HCT116 (cell line): ENCODE measurements around the gene TAX1BP1. TPM values are rescaled to one million over a fixed set of nuclear protein-coding genes. Genes with fewer than 3 reads are reported as not detected.

Experiments
- ATAC-seq: fragments of 200-7000 bp; cut with Tn5 transposase; 2 replicates; pipeline ENCODE4 v1.9.1; 2020; ENCODE audit warnings: mild to moderate bottlenecking, moderate library complexity
- BruUV-seq: library from RNA; stranded (reverse); fragments of 400-500 nt; replicated peaks from 2 replicates; lab custom pipeline; 2021; lab: Mats Ljungman, UMichigan
- CTCF ChIA-PET: fragments of 300-600 bp; sonication (Branson Sonifier 250); formaldehyde crosslinking; loops from one replicate; lab custom pipeline; 2021; ENCODE audit warnings: antibody characterized with exemption; lab: Charles Lee
- POLR2A ChIA-PET: fragments of 300-600, 350-600 bp; sonication (Branson Sonifier 250); formaldehyde crosslinking; loops from one replicate; lab custom pipeline; 2021; ENCODE audit warnings: antibody characterized with exemption; lab: Charles Lee
- RAD21 ChIA-PET, 2 experiments: fragments of 300-600 bp; sonication (Branson Sonifier 250); formaldehyde crosslinking; loops; one replicate each; lab custom pipeline; 2023; ENCODE audit warnings: low total read pairs in 2 of 2; ENCODE audit not compliant: uncharacterized antibody in 2 of 2, unreplicated experiment in 2 of 2, low non-redundant PET in 1 of 2; lab: Charles Lee
- DNase-seq: peaks from one replicate; pipeline ENCODE4 v3.0.0-alpha.2; 2010; ENCODE audit warnings: low read depth, low spot score
- H2AFZ ChIP-seq: fragments of 200-600 bp; shearing (Covaris generic), sonication (generic); 2 replicates; pipeline ENCODE4 v1.6.1; 2017; ENCODE audit warnings: low read depth, mixed run types, mixed read lengths, antibody characterized with exemption, low read length; ENCODE audit not compliant: poor library complexity, severe bottlenecking
- H3K27ac ChIP-seq: 2 replicates; pipeline ENCODE4 v1.5.1; 2012; ENCODE audit warnings: low read depth, low read length
- H3K27me3 ChIP-seq: fragments of 200-600 bp; sonication (generic); 2 replicates; pipeline ENCODE4 v1.6.1; 2016; ENCODE audit warnings: mixed run types, low read length, mixed read lengths; ENCODE audit not compliant: insufficient read depth
- H3K36me3 ChIP-seq, 2 experiments: fragments of 200-500 bp in 1 of 2; fragments of 200-600 bp in 1 of 2; sonication (Bioruptor generic) in 1 of 2; sonication (generic) in 1 of 2; 2 replicates each; pipeline versions ENCODE4 v1.5.1 to v1.6.1; 2014 to 2016; ENCODE audit warnings: low read length in 2 of 2, inconsistent platforms in 1 of 2, mixed read lengths in 1 of 2, mixed run types in 1 of 2; ENCODE audit not compliant: insufficient read depth in 2 of 2, control insufficient read depth in 1 of 2
- H3K4me1 ChIP-seq, 2 experiments: fragments of 200-600 bp in 1 of 2; sonication (generic) in 1 of 2; 2 replicates each; pipeline versions ENCODE4 v1.5.1 to v1.6.1; 2012 to 2017; ENCODE audit warnings: low read length in 2 of 2, inconsistent platforms in 1 of 2, mild to moderate bottlenecking in 1 of 2, mixed read lengths in 1 of 2, mixed run types in 1 of 2, moderate library complexity in 1 of 2; ENCODE audit not compliant: insufficient read depth in 2 of 2, control insufficient read depth in 1 of 2
- H3K4me2 ChIP-seq: fragments of 200-600 bp; sonication (generic); 2 replicates; pipeline ENCODE4 v1.6.1; 2017; ENCODE audit warnings: mixed run types, low read length, mixed read lengths
- H3K4me3 ChIP-seq, 2 experiments: fragments of 200-600 bp in 1 of 2; sonication (generic) in 1 of 2; replicated peaks in 1 of 2; 2 replicates each; pipeline ENCODE4 v1.5.1; 2011 to 2016; ENCODE audit warnings: low read length in 2 of 2, control low read depth in 1 of 2, low read depth in 1 of 2, mild to moderate bottlenecking in 1 of 2, mixed read lengths in 1 of 2, mixed run types in 1 of 2
- H3K79me2 ChIP-seq: fragments of 200-600 bp; sonication (generic); 2 replicates; pipeline ENCODE4 v1.6.1; 2017; ENCODE audit warnings: mild to moderate bottlenecking, mixed run types, low read length, moderate library complexity, mixed read lengths; ENCODE audit not compliant: insufficient read depth
- H3K9ac ChIP-seq: fragments of 200-600 bp; sonication (generic); 2 replicates; pipeline ENCODE4 v1.6.1; 2016; ENCODE audit warnings: low read length, mixed read lengths
- H3K9me2 ChIP-seq: fragments of 200-600 bp; sonication (generic), shearing (Covaris generic); 2 replicates; pipeline ENCODE4 v1.6.1; 2017; ENCODE audit warnings: mixed run types, mild to moderate bottlenecking, moderate library complexity; ENCODE audit not compliant: insufficient read depth
- H3K9me3 ChIP-seq, 2 experiments: fragments of 200-500 bp in 1 of 2; fragments of 200-600 bp in 1 of 2; sonication (Bioruptor generic) in 1 of 2; sonication (generic) in 1 of 2; 2 replicates each; pipeline ENCODE4 v1.6.1; 2014 to 2017; ENCODE audit warnings: low read length in 2 of 2, mixed read lengths in 2 of 2, inconsistent platforms in 1 of 2, low read depth in 1 of 2, mild to moderate bottlenecking in 1 of 2, mixed run types in 1 of 2, moderate library complexity in 1 of 2; ENCODE audit not compliant: control insufficient read depth in 1 of 2, insufficient read depth in 1 of 2
- H4K20me1 ChIP-seq: fragments of 200-600 bp; sonication (generic), shearing (Covaris generic); 2 replicates; pipeline ENCODE4 v1.6.1; 2017; ENCODE audit warnings: mixed run types, mild to moderate bottlenecking, moderate library complexity; ENCODE audit not compliant: insufficient read depth
- ATF3 ChIP-seq: IDR thresholded peaks from 2 replicates; pipeline ENCODE4 v1.6.1; 2012
- CBX3 ChIP-seq: IDR thresholded peaks from 2 replicates; pipeline ENCODE4 v1.6.1; 2012; ENCODE audit warnings: low read depth
- CEBPB ChIP-seq: IDR thresholded peaks from 2 replicates; pipeline ENCODE4 v1.6.1; 2012; ENCODE audit warnings: low read depth
- EGR1 ChIP-seq: IDR thresholded peaks from 2 replicates; pipeline ENCODE4 v1.6.1; 2012; ENCODE audit warnings: low read depth
- EZH2 ChIP-seq: fragments of 200-600 bp; sonication (generic); IDR thresholded peaks from 2 replicates; pipeline ENCODE4 v1.6.1; 2017; ENCODE audit warnings: antibody characterized with exemption, mixed run types
- EZH2phosphoT487 ChIP-seq: fragments of 200-600 bp; IDR thresholded peaks from 2 replicates; pipeline ENCODE4 v1.6.1; 2018; ENCODE audit warnings: antibody characterized with exemption, borderline replicate concordance
- FOSL1 ChIP-seq: IDR thresholded peaks from 2 replicates; pipeline ENCODE4 v1.6.1; 2012; ENCODE audit warnings: low read depth
- POLR2A ChIP-seq: IDR thresholded peaks from 2 replicates; pipeline ENCODE4 v1.7.0; 2011; ENCODE audit warnings: borderline replicate concordance; ENCODE audit not compliant: insufficient read depth, insufficient read length; ENCODE audit errors: extremely low read depth
- POLR2AphosphoS5 ChIP-seq: IDR thresholded peaks from 2 replicates; pipeline ENCODE4 v1.6.1; 2011; ENCODE audit warnings: mild to moderate bottlenecking, low read depth, low read length, moderate library complexity
- SP1 ChIP-seq: IDR thresholded peaks from 2 replicates; pipeline ENCODE4 v1.6.1; 2012; ENCODE audit warnings: low read depth
- SRF ChIP-seq: IDR thresholded peaks from 2 replicates; pipeline ENCODE4 v1.6.1; 2012; ENCODE audit warnings: low read depth
- TCF7L2 ChIP-seq: IDR thresholded peaks from 2 replicates; pipeline ENCODE4 v1.7.0; 2011; ENCODE audit warnings: borderline replicate concordance, inconsistent platforms; ENCODE audit not compliant: insufficient read depth, insufficient read length; ENCODE audit errors: extremely low read depth
- ZNF274 ChIP-seq: fragments of 200-500 bp; sonication (Bioruptor generic); IDR thresholded peaks from 2 replicates; pipeline ENCODE4 v1.6.1; 2014; ENCODE audit warnings: mild to moderate bottlenecking, low read depth, low read length, inconsistent platforms
- intact Hi-C: fragments of 100-400 bp; cut with micrococcal nuclease; formaldehyde crosslinking; loops from 2 replicates; pipeline ENCODE4 v1.10.0; 2022
- total RNA-seq: library from RNA; stranded (reverse); gene quantifications from one replicate; pipeline ENCODE4 v1.2.1, GENCODE V29; 2021; ENCODE audit not compliant: unreplicated experiment
- TF ChIP-seq, protein P1 (sequence below): IDR thresholded peaks from 2 replicates; pipeline ENCODE4 v1.6.1; 2012
- TF ChIP-seq, protein P2 (sequence below), 3 experiments: fragments of 200-600 bp in 1 of 3; sonication (generic) in 1 of 3; IDR thresholded peaks in 2 of 3; conservative IDR thresholded peaks in 1 of 3; 2 replicates each; pipeline ENCODE4 v1.5.1; 2012 to 2017; ENCODE audit warnings: low read depth in 2 of 3, low read length in 2 of 3, antibody characterized with exemption in 1 of 3, borderline replicate concordance in 1 of 3, control low read depth in 1 of 3, mild to moderate bottlenecking in 1 of 3, mixed read lengths in 1 of 3, mixed run types in 1 of 3, moderate library complexity in 1 of 3; ENCODE audit not compliant: insufficient read depth in 1 of 3
- TF ChIP-seq, protein P3 (sequence below): IDR thresholded peaks from 2 replicates; pipeline ENCODE4 v1.6.1; 2012; ENCODE audit warnings: low read depth

Gene TAX1BP1
- total RNA-seq, 1 experiment from 2014 or later, result 68.1 TPM

DNA sequence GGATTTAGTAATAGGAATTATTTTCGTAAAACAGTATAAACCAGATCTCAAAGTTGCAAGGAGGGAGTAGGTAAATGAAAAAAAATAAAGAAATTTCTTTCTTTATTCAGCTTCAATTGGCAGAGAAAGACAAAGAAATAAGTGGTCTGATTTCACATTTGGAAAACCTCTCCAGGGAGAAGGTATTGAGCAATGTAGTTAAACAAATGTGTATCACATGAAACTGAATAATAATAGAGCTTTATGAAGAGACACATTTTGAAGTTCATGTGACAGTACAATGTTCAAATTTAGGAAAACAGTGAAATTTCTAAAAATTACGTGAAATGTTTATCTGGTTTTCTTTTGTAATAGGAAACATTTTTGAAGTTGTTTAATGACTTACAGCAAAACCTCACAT is 63.0 kb downstream of the TAX1BP1 start:
- RAD21 ChIA-PET, result no interaction called here
- CTCF ChIA-PET, result no interaction called here
- H3K4me3 ChIP-seq, result no peak overlapping the region
- no peak for TF ChIP-seq SP1
- no peak overlapping the region for H3K9ac ChIP-seq
- H3K27me3 ChIP-seq, result no peaks in the 10 kb centered on the region
- H3K9me2 ChIP-seq, result no peaks in the 10 kb centered on the region
- H2AFZ ChIP-seq, result no peak overlapping the region
- POLR2A ChIA-PET, result no interaction called here
- no peak overlapping the region for H3K27ac ChIP-seq
- H3K79me2 ChIP-seq, result no peaks in the 10 kb centered on the region
- ATAC-seq (no peak), DNase-seq (no peak)
- intact Hi-C loops, result no loop called here
- 0 out of 4 replicates have a peak, but pooled peaks cover 0 to 3% of the 10 kb centered on the region in 2 experiments for H3K36me3 ChIP-seq
- BruUV-seq, result no TSS peak
- no peaks in the 10 kb centered on the region for H3K4me1 ChIP-seq
- no peak overlapping the region for H3K4me2 ChIP-seq
- H3K9me3 ChIP-seq, result no peaks in the 10 kb centered on the region
- no peaks in the 10 kb centered on the region; the same call in 1 of the 2 replicates for H4K20me1 ChIP-seq

DNA sequence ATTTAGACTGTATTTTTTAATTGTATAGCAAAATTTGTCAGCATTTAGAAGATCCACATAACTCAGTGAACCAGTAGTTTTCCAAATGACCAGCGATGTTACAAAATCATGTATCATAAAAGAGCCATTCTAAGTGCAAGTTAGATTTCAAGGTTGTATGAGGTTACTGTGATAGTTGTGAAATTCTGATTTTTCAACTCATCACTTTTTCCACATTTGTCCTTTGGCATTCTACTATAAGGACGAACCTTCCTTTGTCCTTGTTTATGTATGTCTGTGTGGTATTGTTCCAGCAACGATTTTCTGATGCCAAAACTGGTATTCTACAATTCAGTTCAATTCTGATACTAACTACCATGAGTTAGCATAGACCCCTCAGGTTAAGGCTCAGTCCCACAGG is 64.2 kb downstream of the TAX1BP1 start:
- Histone ChIP-seq H4K20me1 (no peaks in the 10 kb centered on the region; the same call in 1 of the 2 replicates), H3K36me3 (0 out of 4 replicates have a peak, but pooled peaks cover 0 to 3% of the 10 kb centered on the region in 2 experiments), H3K9ac (no peak overlapping the region), H3K4me2 (no peak overlapping the region), H3K9me3 (no peaks in the 10 kb centered on the region), H3K27ac (no peak overlapping the region), H3K4me1 (peaks cover 3 to 7% of the 10 kb centered on the region in 2 experiments; a peak in 3 of 4 replicates), H3K79me2 (no peaks in the 10 kb centered on the region), H2AFZ (no peak overlapping the region), H3K27me3 (no peaks in the 10 kb centered on the region), H3K4me3 (no peak overlapping the region), H3K9me2 (no peaks in the 10 kb centered on the region)
- no TSS peak for BruUV-seq
- ChIA-PET RAD21 (no interaction called here), CTCF (interaction anchor here (0.8 kb wide), 1 partner anchor 8 kb away, joined by 3 read pairs; no protein-coding TSS in a partner anchor), POLR2A (no interaction called here)
- intact Hi-C loops, result no loop called here
- no peak for DNase-seq
- no peak for ATAC-seq
- TF ChIP-seq, protein P1, sequence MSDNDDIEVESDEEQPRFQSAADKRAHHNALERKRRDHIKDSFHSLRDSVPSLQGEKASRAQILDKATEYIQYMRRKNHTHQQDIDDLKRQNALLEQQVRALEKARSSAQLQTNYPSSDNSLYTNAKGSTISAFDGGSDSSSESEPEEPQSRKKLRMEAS, result no peak
- TF ChIP-seq, protein P2, sequence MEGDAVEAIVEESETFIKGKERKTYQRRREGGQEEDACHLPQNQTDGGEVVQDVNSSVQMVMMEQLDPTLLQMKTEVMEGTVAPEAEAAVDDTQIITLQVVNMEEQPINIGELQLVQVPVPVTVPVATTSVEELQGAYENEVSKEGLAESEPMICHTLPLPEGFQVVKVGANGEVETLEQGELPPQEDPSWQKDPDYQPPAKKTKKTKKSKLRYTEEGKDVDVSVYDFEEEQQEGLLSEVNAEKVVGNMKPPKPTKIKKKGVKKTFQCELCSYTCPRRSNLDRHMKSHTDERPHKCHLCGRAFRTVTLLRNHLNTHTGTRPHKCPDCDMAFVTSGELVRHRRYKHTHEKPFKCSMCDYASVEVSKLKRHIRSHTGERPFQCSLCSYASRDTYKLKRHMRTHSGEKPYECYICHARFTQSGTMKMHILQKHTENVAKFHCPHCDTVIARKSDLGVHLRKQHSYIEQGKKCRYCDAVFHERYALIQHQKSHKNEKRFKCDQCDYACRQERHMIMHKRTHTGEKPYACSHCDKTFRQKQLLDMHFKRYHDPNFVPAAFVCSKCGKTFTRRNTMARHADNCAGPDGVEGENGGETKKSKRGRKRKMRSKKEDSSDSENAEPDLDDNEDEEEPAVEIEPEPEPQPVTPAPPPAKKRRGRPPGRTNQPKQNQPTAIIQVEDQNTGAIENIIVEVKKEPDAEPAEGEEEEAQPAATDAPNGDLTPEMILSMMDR (IDR thresholded peaks at IDR 0.05 in 2 of 3, conservative IDR thresholded peaks at IDR 0.05 in 1 of 3; ENCODE audit: borderline replicate concordance in 1 of 3, insufficient read depth in 1 of 3, low read depth in 2 of 3, low read length in 2 of 3), result no peak
- TF ChIP-seq SRF, result no peak
- no peak for TF ChIP-seq POLR2A
- no peak for TF ChIP-seq TCF7L2
- TF ChIP-seq, protein P3, sequence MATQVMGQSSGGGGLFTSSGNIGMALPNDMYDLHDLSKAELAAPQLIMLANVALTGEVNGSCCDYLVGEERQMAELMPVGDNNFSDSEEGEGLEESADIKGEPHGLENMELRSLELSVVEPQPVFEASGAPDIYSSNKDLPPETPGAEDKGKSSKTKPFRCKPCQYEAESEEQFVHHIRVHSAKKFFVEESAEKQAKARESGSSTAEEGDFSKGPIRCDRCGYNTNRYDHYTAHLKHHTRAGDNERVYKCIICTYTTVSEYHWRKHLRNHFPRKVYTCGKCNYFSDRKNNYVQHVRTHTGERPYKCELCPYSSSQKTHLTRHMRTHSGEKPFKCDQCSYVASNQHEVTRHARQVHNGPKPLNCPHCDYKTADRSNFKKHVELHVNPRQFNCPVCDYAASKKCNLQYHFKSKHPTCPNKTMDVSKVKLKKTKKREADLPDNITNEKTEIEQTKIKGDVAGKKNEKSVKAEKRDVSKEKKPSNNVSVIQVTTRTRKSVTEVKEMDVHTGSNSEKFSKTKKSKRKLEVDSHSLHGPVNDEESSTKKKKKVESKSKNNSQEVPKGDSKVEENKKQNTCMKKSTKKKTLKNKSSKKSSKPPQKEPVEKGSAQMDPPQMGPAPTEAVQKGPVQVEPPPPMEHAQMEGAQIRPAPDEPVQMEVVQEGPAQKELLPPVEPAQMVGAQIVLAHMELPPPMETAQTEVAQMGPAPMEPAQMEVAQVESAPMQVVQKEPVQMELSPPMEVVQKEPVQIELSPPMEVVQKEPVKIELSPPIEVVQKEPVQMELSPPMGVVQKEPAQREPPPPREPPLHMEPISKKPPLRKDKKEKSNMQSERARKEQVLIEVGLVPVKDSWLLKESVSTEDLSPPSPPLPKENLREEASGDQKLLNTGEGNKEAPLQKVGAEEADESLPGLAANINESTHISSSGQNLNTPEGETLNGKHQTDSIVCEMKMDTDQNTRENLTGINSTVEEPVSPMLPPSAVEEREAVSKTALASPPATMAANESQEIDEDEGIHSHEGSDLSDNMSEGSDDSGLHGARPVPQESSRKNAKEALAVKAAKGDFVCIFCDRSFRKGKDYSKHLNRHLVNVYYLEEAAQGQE, result no peak
- no peak for TF ChIP-seq ATF3
- TF ChIP-seq EZH2, result no peak
- TF ChIP-seq ZNF274, result no peak
- TF ChIP-seq FOSL1, result no peak
- TF ChIP-seq CEBPB, result no peak
- no peak for TF ChIP-seq SP1
- no peak for TF ChIP-seq EGR1
- no peak for TF ChIP-seq POLR2AphosphoS5
- no peak for TF ChIP-seq EZH2phosphoT487
- TF ChIP-seq CBX3, result no peak
